Measurements from ENCODE around the gene PDLIM7. TPM values are rescaled to one million over a fixed set of nuclear protein-coding genes. Genes with fewer than 3 reads are reported as not detected.

PDLIM7 gene
- polyA plus RNA-seq, 1 donor (not counting 4 experiments of a cell fraction or from before 2014, with no cell fraction given) = 48.5 TPM

DNA sequence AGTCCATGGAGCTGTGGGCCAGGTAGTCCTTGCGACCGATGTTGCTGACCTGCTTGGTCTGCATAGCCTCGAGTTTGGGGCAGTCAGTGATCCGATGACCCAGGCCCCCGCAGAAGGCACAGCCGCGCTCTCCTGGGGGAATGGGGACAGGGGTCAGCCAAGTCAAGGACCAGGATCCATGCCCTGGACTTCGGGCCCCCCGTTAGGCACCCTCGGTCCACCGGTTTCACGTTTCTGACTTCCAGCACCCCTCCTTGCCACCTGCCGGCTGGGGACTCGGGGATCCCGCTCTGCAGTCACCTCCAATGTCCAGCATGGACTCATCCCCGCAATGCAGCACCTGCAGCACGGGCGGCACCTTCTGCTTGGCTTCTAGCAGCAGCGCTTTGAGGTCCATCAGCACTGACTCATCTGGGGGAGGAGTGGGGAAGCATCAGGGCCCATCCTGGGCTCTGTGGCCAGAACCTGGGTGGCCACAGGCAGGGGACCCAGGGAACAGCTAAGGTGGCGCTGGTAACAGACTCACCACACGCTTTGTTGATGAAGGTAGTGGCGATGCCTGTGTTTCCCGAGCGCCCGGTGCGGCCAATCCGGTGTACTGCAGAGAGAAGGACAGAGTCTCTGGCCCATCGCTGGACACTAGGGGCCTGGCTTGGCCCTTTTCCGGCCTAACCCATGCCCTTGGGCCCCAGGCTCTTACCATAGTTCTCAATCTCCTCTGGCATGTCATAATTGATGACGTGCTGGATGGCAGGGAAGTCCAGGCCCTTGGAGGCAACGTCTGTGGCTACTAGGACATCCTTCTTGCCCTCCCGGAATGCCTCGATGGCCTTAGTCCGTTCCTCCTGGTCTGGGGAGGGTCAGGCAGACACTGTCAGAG, 14.6 kb upstream of the PDLIM7 start:
- no peak for TF ChIP-seq EZH2 (IDR thresholded peaks at IDR 0.05; ENCODE audit: low read length)
- TF ChIP-seq, protein P1, sequence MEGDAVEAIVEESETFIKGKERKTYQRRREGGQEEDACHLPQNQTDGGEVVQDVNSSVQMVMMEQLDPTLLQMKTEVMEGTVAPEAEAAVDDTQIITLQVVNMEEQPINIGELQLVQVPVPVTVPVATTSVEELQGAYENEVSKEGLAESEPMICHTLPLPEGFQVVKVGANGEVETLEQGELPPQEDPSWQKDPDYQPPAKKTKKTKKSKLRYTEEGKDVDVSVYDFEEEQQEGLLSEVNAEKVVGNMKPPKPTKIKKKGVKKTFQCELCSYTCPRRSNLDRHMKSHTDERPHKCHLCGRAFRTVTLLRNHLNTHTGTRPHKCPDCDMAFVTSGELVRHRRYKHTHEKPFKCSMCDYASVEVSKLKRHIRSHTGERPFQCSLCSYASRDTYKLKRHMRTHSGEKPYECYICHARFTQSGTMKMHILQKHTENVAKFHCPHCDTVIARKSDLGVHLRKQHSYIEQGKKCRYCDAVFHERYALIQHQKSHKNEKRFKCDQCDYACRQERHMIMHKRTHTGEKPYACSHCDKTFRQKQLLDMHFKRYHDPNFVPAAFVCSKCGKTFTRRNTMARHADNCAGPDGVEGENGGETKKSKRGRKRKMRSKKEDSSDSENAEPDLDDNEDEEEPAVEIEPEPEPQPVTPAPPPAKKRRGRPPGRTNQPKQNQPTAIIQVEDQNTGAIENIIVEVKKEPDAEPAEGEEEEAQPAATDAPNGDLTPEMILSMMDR (optimal IDR thresholded peaks at IDR 0.05 in 1 of 3, IDR thresholded peaks at IDR 0.05 in 1 of 3, conservative IDR thresholded peaks at IDR 0.05 in 1 of 3; ENCODE audit: extremely low read depth in 1 of 3, insufficient read depth in 2 of 3, low read length in 3 of 3) = no peak
- Histone ChIP-seq H3K4me2 (ENCODE audit: control insufficient read depth, extremely low read depth, insufficient read depth, low read depth, low read length) (no peak overlapping the region), H3K4me1 (ENCODE audit: control insufficient read depth, extremely low read depth, insufficient read depth, low read length) (peaks cover 8% of the 10 kb centered on the region), H3K9me3 (ENCODE audit: control insufficient read depth, low read depth, low read length) (no peaks in the 10 kb centered on the region), H3K27ac (ENCODE audit: control insufficient read depth, insufficient read depth, low read length) (no peak overlapping the region), H3K9me1 (ENCODE audit: control insufficient read depth, extremely low read depth, insufficient read depth, low read length) (no peaks in the 10 kb centered on the region), H4K20me1 (ENCODE audit: control insufficient read depth, extremely low read depth, insufficient read depth, low read length) (no peaks in the 10 kb centered on the region), H3K27me3 (ENCODE audit: control insufficient read depth, extremely low read depth, insufficient read depth, low read length) (no peaks in the 10 kb centered on the region), H3K9ac (ENCODE audit: control insufficient read depth, extremely low read depth, insufficient read depth, low read length) (no peak overlapping the region), H3K4me3 (ENCODE audit: control insufficient read depth in 2 of 3, extremely low read depth in 1 of 3, insufficient read depth in 2 of 3, low read depth in 1 of 3, low read length in 3 of 3) (no peak overlapping the region), H3K36me3 (ENCODE audit: control insufficient read depth in 2 of 2, extremely low read depth in 1 of 2, insufficient read depth in 2 of 2, low read length in 2 of 2) (peaks cover 33 to 43% of the 10 kb centered on the region in 2 experiments), H2AFZ (ENCODE audit: control insufficient read depth, low read length) (no peak overlapping the region), H3K79me2 (ENCODE audit: control insufficient read depth, insufficient read depth, low read length) (peaks cover 24% of the 10 kb centered on the region)
- DNase-seq (ENCODE audit: low read depth, low spot score) = no peak
- dilution Hi-C loops (cut with MboI; ENCODE audit: extremely low pct_ligation_motif_present, low sequenced_read_pairs) = no loop called here
- FAIRE-seq = no peak

DNA sequence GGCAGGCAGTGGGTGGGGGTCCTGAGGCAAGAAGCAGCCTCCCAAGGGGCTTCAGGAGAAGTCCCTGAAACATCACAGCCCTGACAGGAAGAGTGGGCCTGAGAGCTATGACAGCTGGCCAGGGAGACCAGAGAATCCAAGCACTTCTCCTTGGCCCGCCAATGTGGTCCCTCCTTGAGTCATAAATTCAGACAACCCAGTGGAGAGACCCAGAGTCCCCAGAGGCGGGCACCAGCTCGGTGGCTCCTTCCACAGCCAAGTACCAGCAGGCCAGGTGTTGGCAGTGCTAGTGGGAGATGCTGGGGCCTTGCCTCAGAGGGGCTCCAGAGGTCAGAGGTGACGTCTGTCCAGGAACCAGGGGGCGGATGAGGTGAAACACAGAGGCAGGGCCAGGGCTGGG, 13.8 kb upstream of the PDLIM7 start:
- TF ChIP-seq, protein P1 (optimal IDR thresholded peaks at IDR 0.05 in 1 of 3, IDR thresholded peaks at IDR 0.05 in 1 of 3, conservative IDR thresholded peaks at IDR 0.05 in 1 of 3; ENCODE audit: extremely low read depth in 1 of 3, insufficient read depth in 2 of 3, low read length in 3 of 3) = no peak
- no peak for TF ChIP-seq EZH2 (IDR thresholded peaks at IDR 0.05; ENCODE audit: low read length)
- Histone ChIP-seq H3K27me3 (ENCODE audit: control insufficient read depth, extremely low read depth, insufficient read depth, low read length) (no peaks in the 10 kb centered on the region), H3K79me2 (ENCODE audit: control insufficient read depth, insufficient read depth, low read length) (peaks cover 19% of the 10 kb centered on the region), H2AFZ (ENCODE audit: control insufficient read depth, low read length) (no peak overlapping the region), H3K4me3 (ENCODE audit: control insufficient read depth in 2 of 3, extremely low read depth in 1 of 3, insufficient read depth in 2 of 3, low read depth in 1 of 3, low read length in 3 of 3) (no peak overlapping the region), H3K4me1 (ENCODE audit: control insufficient read depth, extremely low read depth, insufficient read depth, low read length) (peaks cover 8% of the 10 kb centered on the region), H3K9me1 (ENCODE audit: control insufficient read depth, extremely low read depth, insufficient read depth, low read length) (no peaks in the 10 kb centered on the region), H3K4me2 (ENCODE audit: control insufficient read depth, extremely low read depth, insufficient read depth, low read depth, low read length) (no peak overlapping the region), H3K9ac (ENCODE audit: control insufficient read depth, extremely low read depth, insufficient read depth, low read length) (no peak overlapping the region), H4K20me1 (ENCODE audit: control insufficient read depth, extremely low read depth, insufficient read depth, low read length) (no peaks in the 10 kb centered on the region), H3K27ac (ENCODE audit: control insufficient read depth, insufficient read depth, low read length) (no peak overlapping the region), H3K9me3 (ENCODE audit: control insufficient read depth, low read depth, low read length) (no peaks in the 10 kb centered on the region), H3K36me3 (ENCODE audit: control insufficient read depth in 2 of 2, extremely low read depth in 1 of 2, insufficient read depth in 2 of 2, low read length in 2 of 2) (peaks cover 33 to 43% of the 10 kb centered on the region in 2 experiments)
- dilution Hi-C loops (cut with MboI; ENCODE audit: extremely low pct_ligation_motif_present, low sequenced_read_pairs) = no loop called here
- FAIRE-seq (no peak), DNase-seq (ENCODE audit: low read depth, low spot score) (no peak)
